Endothelial cell of hepatic sinusoid (primary cell): ENCODE data around the gene SMARCC2.

Experiments
- in situ Hi-C: cut with HindIII; loops from 2 replicates; pipeline ENCODE4 v1.10.0; 2017; ENCODE audit warnings: low sequenced_read_pairs

SMARCC2 gene

DNA sequence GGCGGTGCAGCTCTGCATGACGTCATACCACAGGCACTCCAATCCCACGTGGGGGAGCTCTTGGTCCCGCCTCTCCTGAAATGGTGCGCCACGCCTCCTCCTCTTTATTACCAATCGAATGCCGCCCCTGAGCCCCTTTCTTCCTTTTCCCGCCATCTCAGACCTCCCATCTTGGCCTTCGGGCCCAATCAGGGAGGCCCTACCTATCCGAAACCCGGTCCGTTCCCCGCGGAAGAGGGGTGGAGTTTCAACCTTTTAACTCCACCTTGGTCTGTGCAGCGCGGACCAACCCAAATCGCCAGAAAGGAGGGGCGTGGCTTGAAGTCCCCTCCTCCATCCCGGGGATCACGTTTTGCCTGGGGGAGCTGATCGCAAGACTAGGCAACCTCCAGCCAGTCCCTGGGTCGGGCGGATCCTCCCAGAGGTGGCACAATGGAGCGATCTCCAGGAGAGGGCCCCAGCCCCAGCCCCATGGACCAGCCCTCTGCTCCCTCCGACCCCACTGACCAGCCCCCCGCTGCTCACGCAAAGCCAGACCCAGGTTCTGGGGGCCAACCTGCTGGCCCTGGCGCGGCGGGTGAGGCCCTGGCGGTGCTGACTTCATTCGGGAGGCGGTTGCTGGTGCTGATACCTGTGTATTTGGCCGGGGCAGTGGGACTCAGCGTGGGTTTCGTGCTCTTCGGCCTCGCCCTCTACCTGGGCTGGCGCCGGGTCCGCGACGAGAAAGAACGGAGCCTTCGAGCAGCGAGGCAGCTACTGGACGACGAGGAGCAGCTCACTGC is 61.2 kb downstream of the SMARCC2 start, which contains the start of gene ESYT1:
TSS of gene ESYT1 (plus strand) at position 380 of the 782 bp plus-strand sequence. CDS start at position 433, 53 bp downstream.
- in situ Hi-C loops: no loop called here

DNA sequence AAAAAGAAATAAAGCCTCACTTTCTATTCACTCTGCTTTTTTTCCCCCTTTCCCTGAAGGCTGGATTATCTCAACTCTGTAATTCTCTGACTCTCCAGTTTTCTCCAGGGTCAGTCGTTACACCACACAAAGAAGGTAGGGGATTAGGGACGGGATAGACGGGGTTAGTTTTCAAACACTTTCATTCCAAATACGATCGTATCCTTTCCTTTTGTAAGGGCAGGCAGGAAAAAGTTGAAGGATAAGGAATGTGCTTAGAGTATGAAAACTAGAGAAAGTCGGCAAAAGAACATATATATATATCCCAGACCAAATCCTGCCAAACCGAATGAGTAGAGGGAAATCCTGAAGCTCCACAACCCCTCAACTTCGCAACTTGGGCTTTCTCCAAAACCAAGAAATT is 61.8 kb downstream of the SMARCC2 start:
- in situ Hi-C loops: no loop called here

DNA sequence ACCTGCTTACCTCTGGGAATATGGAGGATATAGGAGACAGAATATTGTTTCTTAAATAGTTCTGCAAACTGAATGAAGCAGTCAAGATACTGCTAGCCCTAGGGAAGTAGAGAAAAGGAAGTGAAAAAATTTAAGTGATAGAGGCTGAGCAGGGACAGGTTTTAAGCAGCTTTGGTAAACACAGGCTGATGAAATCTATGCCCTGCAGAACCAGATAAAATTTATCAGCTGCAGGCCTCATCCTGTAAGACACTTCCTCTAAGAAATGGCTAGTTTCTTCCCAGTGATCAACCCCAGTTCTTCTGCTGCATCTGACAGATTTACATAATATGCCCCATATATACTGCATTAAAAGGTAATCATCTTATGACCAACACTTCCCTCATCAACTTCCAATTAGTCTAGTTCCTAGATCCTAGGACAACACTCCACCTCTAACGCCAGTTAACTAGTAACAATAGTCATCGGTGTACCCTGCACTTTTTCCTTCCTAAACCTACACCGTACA is 62.5 kb downstream of the SMARCC2 start:
- in situ Hi-C loops: no loop called here

DNA sequence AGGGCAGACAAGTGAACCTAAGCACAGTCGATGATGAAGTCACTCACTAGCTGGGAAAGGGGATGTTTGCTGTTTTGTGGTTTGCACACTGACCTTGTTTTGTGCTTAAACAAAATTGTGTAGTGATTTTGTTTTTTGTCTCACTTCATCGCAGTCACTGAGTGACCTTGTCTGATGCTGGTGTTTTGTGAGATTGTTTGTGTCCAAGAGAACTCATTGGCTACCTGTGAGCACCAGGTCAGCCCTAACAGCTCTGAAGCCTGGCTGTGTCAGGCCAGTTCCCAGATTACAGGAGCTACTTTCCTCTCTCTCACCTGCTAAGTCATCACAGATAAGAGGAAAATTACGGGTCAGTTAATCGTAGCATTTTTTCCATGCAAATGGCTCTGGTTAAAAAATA is 65.2 kb downstream of the SMARCC2 start:
- in situ Hi-C loops: no loop called here

DNA sequence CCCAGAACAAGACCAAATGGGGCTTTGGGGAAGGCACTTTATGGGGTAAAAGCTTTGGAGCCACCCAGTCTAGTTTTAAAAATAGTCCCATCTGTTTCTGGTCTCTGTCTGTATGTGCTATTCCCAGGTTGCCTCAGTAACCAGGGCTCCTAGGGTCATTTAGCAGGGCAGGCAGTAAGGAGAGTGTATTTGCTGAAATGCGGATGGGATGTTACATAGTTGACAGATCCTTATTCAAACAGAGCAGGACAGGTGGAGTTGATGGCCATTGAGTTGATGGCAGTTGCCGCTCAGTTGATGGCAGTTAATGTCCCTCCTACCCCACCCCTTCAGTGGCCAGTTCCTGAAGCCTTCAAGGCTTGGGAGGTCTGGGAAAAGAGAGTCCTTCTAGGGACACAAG is 66.6 kb downstream of the SMARCC2 start:
- in situ Hi-C loops: no loop called here

DNA sequence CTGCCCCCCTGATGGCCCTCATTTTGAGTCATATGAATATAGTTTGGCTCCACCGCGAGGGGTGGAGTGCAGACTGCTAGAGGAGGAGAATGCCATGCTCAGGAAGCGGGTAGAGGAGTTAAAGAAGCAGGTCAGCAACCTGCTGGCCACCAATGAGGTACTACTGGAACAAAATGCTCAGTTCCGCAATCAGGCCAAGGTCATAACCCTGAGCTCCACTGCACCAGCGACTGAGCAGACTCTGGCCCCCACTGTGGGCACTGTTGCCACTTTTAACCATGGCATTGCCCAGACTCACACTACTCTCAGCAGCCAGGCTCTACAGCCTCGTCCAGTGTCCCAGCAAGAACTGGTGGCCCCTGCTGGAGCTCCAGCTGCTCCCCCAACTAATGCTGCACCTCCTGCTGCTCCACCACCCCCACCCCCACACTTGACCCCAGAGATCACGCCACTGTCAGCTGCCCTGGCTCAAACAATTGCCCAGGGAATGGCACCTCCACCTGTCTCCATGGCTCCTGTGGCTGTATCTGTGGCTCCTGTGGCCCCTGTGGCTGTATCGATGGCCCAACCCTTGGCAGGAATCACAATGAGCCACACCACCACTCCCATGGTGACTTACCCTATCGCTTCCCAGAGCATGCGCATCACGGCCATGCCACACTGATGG is 67.9 kb downstream of the SMARCC2 start:
- in situ Hi-C loops: no loop called here

DNA sequence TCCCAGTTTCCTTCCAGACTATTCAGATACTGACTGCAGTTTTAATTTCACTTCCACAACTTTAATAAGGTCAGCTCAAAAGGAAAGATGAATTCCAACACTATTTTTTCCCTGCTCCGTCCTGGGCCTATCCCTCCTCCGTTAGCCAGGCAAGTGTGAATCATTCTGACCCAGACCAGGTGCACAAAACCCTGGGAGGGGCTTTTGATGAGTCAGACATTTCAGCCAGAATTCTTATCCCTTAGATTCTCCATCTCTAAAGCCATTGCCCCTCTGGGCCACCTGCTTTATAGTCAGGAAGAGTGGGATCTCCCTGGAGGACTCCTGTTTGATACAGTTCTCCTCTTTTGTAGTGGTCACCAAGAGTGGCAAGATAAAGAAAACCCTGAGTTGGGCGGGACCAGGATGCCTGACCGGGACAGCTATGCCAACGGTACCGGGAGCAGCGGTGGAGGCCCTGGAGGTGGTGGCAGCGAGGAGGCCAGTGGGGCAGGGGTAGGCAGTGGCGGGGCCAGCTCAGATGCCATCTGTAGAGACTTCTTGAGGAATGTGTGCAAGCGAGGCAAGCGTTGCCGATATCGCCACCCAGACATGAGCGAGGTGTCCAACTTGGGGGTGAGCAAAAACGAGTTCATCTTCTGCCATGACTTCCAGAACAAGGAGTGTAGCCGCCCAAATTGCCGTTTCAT is 69.0 kb downstream of the SMARCC2 start:
- in situ Hi-C loops: no loop called here

DNA sequence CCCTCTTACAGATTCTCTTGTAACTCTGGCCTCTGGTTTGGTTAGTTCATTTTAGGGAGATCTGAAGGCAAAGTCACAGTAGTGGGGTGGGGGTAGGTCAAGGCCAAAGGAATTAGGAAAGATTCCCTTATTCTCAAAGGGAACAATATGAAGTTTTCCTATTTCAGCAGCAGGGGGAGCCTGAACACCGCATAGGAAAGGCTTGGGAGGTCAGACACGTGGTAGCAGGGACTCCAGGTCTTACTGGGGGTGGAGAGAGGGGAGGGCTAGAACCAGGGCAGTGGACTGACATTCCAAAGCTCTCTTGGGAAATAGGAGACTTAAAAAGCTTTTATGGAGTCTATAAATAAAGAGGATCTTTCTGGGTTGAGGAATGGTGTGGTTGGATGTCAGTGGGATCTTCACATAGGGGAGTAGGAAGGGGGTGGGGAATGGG is 69.9 kb downstream of the SMARCC2 start:
- in situ Hi-C loops: loop anchor here (5.0 kb wide), 1 partner anchor 68 kb away; the partner anchor contains the start of gene SMARCC2

DNA sequence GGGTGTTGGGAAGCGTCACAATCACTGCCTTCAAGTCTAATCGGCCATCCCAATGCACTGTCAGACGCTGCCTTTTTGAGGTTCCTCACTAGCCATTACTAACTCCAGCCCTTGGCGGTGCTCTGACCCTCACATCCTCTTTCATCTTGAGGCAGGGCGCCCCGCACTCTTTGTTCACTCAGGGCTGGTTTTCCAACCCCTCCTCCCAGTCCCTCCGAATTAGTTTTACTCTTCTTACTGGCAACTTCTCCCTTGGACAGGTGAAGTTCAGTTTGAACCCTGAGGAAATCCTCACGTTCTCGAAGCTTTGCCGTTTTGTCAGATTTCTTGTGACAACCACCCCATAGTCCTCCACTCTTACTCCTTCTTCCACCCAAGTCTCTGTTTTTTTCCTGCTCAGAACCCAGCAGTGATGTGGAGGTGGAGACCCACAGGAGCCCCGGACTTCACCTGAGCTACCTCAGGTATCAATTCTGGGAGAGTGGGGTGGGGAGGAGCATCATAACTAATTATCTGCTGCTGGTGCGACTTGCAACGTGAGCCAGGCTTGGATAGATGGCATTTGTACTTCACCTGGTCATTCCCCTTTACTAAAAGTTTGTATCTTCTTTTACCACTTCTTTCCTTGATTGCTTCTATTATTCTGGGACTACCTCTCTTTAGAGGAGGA is 70.5 kb downstream of the SMARCC2 start:
- in situ Hi-C loops: loop anchor here (5.0 kb wide), 1 partner anchor 68 kb away; the partner anchor contains the start of gene SMARCC2

DNA sequence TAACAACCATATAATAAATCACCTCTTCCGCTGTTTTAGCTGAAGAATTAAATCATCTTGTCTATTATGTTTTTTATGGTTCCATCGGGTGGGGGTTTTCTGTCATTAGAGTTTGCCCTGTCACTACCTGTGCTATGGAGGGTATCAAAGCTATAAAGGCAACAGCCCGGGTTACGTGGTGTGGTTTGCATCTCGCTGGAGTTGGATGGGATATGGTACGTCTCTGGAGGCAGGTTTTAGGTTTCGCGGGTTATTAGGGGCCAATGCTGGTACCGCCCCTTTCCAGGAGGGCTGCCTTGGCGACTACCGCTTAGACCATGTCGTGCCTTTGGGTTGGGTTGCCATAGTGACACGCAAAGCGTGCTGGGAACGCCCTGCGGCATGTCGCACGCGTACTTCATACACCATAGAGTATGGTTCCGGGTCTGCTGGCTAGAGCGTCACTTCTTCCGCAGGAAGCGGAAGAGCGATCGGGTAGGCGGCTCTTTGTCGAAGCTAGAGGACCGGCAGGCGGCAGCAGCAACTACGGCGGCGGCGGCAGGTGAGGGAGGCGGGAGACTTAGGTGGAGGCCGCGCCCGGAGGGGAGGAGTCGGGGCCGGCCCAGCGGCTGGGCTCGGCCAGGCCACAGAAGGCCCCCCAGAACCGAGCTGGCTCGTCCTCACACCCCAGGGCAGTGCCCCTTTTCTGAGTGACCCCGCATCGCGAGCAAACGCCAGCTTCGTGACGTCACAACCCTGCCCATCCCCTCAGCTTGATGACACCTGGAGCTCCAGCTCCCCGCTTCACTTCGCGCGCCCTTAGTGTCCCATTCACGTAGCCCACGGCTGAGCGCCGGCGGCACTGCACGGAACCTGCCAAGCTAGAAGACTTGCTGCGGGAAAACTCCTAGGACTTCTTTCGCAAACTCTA is 71.2 kb downstream of the SMARCC2 start, which contains the start of gene ZC3H10:
TSS of gene ZC3H10 (plus strand) at position 489 of the 910 bp plus-strand sequence. CDS start 2,297 bp downstream, outside the sequence.
- in situ Hi-C loops: loop anchor here (5.0 kb wide), 1 partner anchor 69 kb away; the partner anchor contains the start of gene SMARCC2

DNA sequence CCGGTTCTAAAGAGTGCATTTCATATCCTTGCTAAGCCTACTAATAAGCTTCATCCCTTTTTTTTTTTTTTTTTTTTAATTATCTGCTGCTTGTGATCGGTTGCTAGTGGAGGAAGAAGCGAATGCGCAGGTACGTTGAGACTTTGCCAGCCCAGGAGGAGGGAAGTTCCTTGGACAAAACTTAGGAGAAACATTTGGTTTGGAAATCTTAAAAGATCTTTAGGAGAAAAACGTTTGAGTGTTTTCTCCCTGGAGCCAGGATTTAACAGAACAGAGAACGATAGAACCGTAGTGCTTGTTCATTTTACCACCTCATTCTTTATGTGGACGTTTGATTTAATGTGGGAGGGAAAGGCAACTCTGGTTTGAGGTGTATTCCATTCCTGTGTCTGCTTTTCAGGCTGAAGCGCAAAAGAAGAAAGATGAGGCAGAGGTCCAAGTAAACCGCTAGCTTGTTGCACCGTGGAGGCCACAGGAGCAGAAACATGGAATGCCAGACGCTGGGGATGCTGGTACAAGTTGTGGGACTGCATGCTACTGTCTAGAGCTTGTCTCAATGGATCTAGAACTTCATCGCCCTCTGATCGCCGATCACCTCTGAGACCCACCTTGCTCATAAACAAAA is 72.1 kb downstream of the SMARCC2 start:
- in situ Hi-C loops: loop anchor here (5.0 kb wide), 1 partner anchor 70 kb away; the partner anchor contains the start of gene SMARCC2

DNA sequence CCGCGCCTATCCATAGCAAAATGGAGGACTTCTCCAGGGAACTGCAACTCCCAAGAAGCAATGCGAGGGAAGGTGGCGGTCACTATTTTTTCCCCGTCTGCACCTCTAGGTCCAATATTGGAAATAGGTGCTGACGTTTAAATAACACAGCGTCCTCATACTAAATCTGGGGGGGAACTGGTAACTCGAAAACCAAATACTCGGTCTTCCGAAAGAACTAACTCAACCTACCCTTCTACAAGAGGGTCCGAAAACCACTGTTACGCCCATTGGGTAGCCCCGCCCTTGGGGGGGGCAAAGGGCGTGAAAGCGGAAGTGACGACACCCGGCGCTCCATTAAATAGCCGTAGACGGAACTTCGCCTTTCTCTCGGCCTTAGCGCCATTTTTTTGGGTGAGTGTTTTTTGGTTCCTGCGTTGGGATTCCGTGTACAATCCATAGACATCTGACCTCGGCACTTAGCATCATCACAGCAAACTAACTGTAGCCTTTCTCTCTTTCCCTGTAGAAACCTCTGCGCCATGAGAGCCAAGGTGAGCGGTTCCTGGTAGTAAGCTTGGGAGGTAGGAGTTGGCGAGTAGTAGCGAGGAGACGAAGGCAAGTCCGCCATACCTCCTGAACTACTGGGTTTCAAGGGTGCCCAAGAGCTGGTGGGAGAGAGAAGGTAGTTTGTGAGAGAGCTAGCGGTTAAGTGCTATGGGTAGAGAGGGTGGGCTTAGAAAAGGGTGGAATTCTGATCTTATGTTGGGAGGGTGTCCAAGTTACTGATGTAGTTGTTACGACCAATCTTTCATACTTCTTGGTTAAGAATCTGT is 72.8 kb downstream of the SMARCC2 start, which contains the start of gene RPL41:
TSS of gene RPL41 (plus strand) at position 367 of the 815 bp plus-strand sequence.
- in situ Hi-C loops: loop anchor here (5.0 kb wide), 1 partner anchor 71 kb away; the partner anchor contains the start of gene SMARCC2

DNA sequence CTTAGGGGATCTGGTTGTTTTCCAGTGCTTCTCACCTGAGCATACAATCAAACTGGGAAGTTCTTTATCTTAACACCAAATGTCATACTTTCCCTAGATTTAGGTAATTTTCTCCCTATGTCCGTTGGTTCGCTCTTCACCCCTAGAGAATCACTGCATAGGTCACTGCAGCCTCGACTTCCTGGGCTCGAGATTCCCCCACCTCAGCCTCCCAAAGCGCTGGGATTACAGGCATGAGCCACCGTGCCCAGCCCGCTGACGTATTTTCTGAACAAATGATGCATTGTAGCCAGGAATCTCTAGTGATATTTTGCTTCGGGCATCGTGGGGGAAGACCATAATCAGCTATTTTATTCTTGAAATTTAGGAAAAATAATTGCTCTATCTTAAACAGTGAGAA is 74.0 kb downstream of the SMARCC2 start:
- in situ Hi-C loops: loop anchor here (5.0 kb wide), 1 partner anchor 72 kb away; the partner anchor contains the start of gene SMARCC2

DNA sequence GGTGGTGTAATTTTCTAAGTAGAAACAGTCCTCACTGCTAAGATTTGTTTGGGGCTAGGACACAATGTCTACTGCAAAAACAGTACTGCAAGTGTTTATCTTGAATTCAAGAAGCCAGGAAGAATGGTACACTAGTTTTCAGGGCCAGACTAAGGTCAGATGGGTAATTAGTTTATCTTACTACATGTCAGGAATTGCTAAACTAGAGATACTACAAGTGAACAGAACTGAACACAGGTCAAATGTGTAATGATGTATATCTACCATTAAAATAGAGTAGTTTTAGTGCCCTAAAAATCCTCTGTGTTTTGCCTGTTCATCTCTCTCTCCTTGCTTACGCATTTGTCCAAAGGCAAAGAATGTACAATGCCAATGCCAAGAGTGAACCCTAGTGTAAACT is 75.2 kb downstream of the SMARCC2 start:
- in situ Hi-C loops: no loop called here
